Neural progenitor cell (in vitro differentiated cells): ENCODE data around the gene COPS9. TPM values are rescaled to one million over a fixed set of nuclear protein-coding genes. Genes with fewer than 3 reads are reported as not detected.

Source experiments
- DNase-seq: peaks from one replicate; pipeline ENCODE4 v3.0.0-alpha.2; 2016; ENCODE audit warnings: low spot score
- H2AFZ ChIP-seq: fragments of 200-600 bp; sonication (generic); replicated peaks from 2 replicates; pipeline ENCODE4 v1.6.1; 2016; ENCODE audit warnings: antibody characterized with exemption
- H3F3A ChIP-seq: fragments of 200-600 bp; sonication (generic); 2 replicates; pipeline ENCODE4 v1.6.1; 2016; ENCODE audit warnings: antibody characterized with exemption, low read depth
- H3K27ac ChIP-seq: fragments of 200-600 bp; sonication (generic); 2 replicates; pipeline ENCODE4 v1.5.1; 2016; ENCODE audit warnings: mild to moderate bottlenecking
- H3K27me3 ChIP-seq: fragments of 200-600 bp; sonication (generic); 2 replicates; pipeline ENCODE4 v1.6.1; 2016; ENCODE audit warnings: mild to moderate bottlenecking, moderate library complexity
- H3K36me3 ChIP-seq: fragments of 200-600 bp; sonication (generic); 2 replicates; pipeline ENCODE4 v1.5.1; 2016
- H3K4me1 ChIP-seq: fragments of 200-600 bp; sonication (generic); 2 replicates; pipeline ENCODE4 v1.6.1; 2016; ENCODE audit warnings: mixed run types
- H3K4me2 ChIP-seq: fragments of 200-600 bp; sonication (generic); 2 replicates; pipeline ENCODE4 v1.6.1; 2016
- H3K4me3 ChIP-seq: fragments of 200-600 bp; sonication (generic); 2 replicates; pipeline ENCODE4 v1.5.1; 2016
- H3K79me2 ChIP-seq: fragments of 200-600 bp; sonication (generic); 2 replicates; pipeline ENCODE4 v1.6.1; 2016; ENCODE audit warnings: low read depth
- H3K9ac ChIP-seq: fragments of 200-600 bp; sonication (generic); 2 replicates; pipeline ENCODE4 v1.6.1; 2016
- H3K9me3 ChIP-seq: fragments of 200-600 bp; sonication (generic); 2 replicates; pipeline ENCODE4 v1.5.1; 2016; ENCODE audit warnings: low read depth
- H4K20me1 ChIP-seq: fragments of 200-600 bp; sonication (generic); 2 replicates; pipeline ENCODE4 v1.6.1; 2016; ENCODE audit warnings: low read depth
- H3K27ac Mint-ChIP-seq: 3 replicates; pipeline ENCODE4 v1.8.0; 2021; ENCODE audit warnings: mixed read lengths
- H3K27me3 Mint-ChIP-seq: 2 replicates; pipeline ENCODE4 v1.8.0; 2022; ENCODE audit warnings: low read depth, mild to moderate bottlenecking, inconsistent platforms, moderate library complexity, mixed read lengths; ENCODE audit not compliant: insufficient read depth
- H3K36me3 Mint-ChIP-seq: 3 replicates; pipeline ENCODE4 v1.8.0; 2021; ENCODE audit warnings: mixed read lengths
- H3K4me1 Mint-ChIP-seq: 3 replicates; pipeline ENCODE4 v1.8.0; 2021; ENCODE audit warnings: mixed read lengths
- H3K4me3 Mint-ChIP-seq: 3 replicates; pipeline ENCODE4 v1.8.0; 2021; ENCODE audit warnings: mild to moderate bottlenecking, moderate library complexity, mixed read lengths
- H3K9me3 Mint-ChIP-seq: 3 replicates; pipeline ENCODE4 v1.8.0; 2020; ENCODE audit warnings: mixed read lengths
- CTCF ChIP-seq: fragments of 200-600 bp; sonication (generic); IDR thresholded peaks from 2 replicates; pipeline ENCODE4 v1.5.1; 2017; ENCODE audit warnings: antibody characterized with exemption, mild to moderate bottlenecking
- EZH2 ChIP-seq: fragments of 200-600 bp; sonication (generic); IDR thresholded peaks from 2 replicates; pipeline ENCODE4 v1.6.1; 2017; ENCODE audit warnings: antibody characterized with exemption, mild to moderate bottlenecking, moderate library complexity
- EZH2phosphoT487 ChIP-seq: fragments of 200-600 bp; sonication (generic); IDR thresholded peaks from 2 replicates; pipeline ENCODE4 v1.6.1; 2017; ENCODE audit warnings: antibody characterized with exemption
- total RNA-seq: library from RNA; depleted of rRNA; stranded (reverse); fragments of >200 nt; gene quantifications from 2 replicates; pipeline ENCODE4 v1.2.3, GENCODE V29; 2015; ENCODE audit warnings: low replicate concordance

Gene COPS9
- total RNA-seq, 1 donor from 2014 or later: 83.9 TPM

GRCh38 chr2:240131296-240131695, 4.8 kb downstream of the COPS9 start:
- H3K27ac Mint-ChIP-seq: no peak overlapping the region
- H3K27me3 ChIP-seq: peaks cover under 1% of the 10 kb centered on the region
- no peaks in the 10 kb centered on the region for H3K9me3 ChIP-seq
- no peaks in the 10 kb centered on the region for H3K9me3 Mint-ChIP-seq
- H3K36me3 Mint-ChIP-seq: peaks cover 23% of the 10 kb centered on the region
- H3K4me3 Mint-ChIP-seq: no peak overlapping the region
- H3K4me3 ChIP-seq: no peak overlapping the region
- peaks cover 9% of the 10 kb centered on the region for H3K4me1 Mint-ChIP-seq
- peaks cover 4% of the 10 kb centered on the region for H3K27me3 Mint-ChIP-seq
- H2AFZ ChIP-seq: no peak overlapping the region
- H3K79me2 ChIP-seq: peaks cover 26% of the 10 kb centered on the region
- no peak for DNase-seq
- H3F3A ChIP-seq: no peaks in the 10 kb centered on the region
- no peaks in the 10 kb centered on the region for H3K36me3 ChIP-seq
- no peak overlapping the region for H3K4me2 ChIP-seq
- peaks cover 8% of the 10 kb centered on the region for H3K4me1 ChIP-seq
- H3K9ac ChIP-seq: no peak overlapping the region
- peaks cover 18% of the 10 kb centered on the region for H4K20me1 ChIP-seq
- TF ChIP-seq EZH2 (no peak), EZH2phosphoT487 (no peak)
- H3K27ac ChIP-seq: no peak overlapping the region

DNA sequence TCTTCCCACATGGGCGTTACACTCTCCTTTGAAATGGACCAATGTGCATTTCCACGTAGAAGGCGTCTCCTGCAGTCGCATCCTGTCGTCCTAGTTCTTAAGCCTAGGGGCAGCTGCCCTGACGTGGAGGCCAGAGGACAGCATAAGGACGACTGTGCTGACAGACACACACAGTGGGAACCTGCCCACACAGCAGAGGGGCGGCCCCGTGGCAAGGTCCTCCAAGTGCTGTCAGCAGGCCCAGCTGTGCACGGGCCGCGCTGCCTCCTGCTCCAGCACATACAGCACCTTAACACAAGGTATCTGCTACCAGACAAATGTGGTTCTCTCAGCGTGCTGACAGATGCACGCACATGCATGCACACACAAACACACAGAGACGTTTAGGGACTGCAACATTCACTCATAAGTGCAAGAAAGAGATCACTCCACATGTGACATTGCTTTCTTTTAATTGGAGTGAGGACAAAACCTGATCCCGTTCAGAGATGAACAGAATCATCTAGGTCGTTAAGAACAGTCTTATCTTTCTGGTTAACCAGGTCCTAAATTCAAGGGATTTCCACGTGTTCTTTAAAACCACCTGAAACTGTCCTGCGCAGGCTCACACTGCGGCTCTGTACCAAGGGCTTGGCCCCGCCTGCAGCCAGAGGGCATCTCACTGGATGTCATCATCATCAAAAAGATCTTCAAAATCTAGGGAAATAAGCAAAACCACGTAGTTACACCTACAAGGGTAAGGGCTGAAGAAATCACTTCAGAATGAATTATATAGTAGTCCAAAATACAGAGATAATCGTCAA, 5.5 kb downstream of the COPS9 start:
- no peaks in the 10 kb centered on the region for H3K9me3 ChIP-seq
- Mint-ChIP-seq H3K4me3 (no peak overlapping the region), H3K27ac (no peak overlapping the region), H3K4me1 (peaks cover 8% of the 10 kb centered on the region), H3K9me3 (no peaks in the 10 kb centered on the region), H3K36me3 (peaks cover 26% of the 10 kb centered on the region), H3K27me3 (peaks cover 5% of the 10 kb centered on the region)
- H3K27me3 ChIP-seq: no peaks in the 10 kb centered on the region
- no peak for DNase-seq
- TF ChIP-seq CTCF (no peak), EZH2 (no peak), EZH2phosphoT487 (no peak)
- no peak overlapping the region for H3K9ac ChIP-seq
- no peaks in the 10 kb centered on the region for H3F3A ChIP-seq
- H3K27ac ChIP-seq: no peak overlapping the region
- no peaks in the 10 kb centered on the region for H3K36me3 ChIP-seq
- H4K20me1 ChIP-seq: peaks cover 16% of the 10 kb centered on the region
- H3K79me2 ChIP-seq: peaks cover 22% of the 10 kb centered on the region
- H3K4me1 ChIP-seq: peaks cover 8% of the 10 kb centered on the region
- H3K4me2 ChIP-seq: no peak overlapping the region
- H2AFZ ChIP-seq: no peak overlapping the region
- no peak overlapping the region for H3K4me3 ChIP-seq

DNA sequence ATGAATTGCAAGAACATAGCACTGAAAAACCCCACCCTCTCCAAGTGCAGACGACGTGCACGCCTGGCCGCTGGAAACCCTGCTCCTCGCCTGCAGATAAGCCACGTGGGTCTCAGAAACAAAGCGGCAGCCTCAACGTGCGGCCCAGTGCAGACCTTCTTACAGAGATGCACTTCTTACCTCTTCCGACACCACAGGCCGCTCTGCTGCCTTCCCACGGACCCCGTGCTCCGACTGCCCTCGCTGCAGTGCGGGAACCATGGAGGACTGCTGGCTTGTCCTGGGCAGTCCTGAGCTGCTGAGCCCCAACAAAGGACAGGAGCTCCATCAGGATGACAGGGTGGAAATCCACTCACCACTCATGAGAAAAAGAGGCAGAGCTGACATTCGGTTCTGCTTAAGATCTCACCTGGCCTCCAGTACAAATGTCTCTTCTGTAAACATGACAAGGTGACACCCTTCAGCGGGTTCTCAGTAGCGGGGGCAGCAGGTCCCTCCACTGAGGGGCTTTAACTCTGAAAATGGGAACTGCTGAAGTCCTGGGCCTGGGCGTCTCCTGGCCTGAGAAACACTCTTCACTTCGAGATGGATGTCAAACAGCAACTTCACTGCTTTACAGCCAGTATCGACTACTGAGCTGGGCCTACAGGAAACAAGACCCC, 6.2 kb downstream of the COPS9 start:
- H3K4me3 ChIP-seq: no peak overlapping the region
- Mint-ChIP-seq H3K4me3 (no peak overlapping the region), H3K36me3 (peaks cover 28% of the 10 kb centered on the region), H3K27me3 (peaks cover 5% of the 10 kb centered on the region), H3K4me1 (peaks cover under 1% of the 10 kb centered on the region), H3K9me3 (no peaks in the 10 kb centered on the region), H3K27ac (no peak overlapping the region)
- no peak overlapping the region for H3K27ac ChIP-seq
- H2AFZ ChIP-seq: no peak overlapping the region
- DNase-seq: no peak
- H3K27me3 ChIP-seq: no peaks in the 10 kb centered on the region
- no peaks in the 10 kb centered on the region for H3F3A ChIP-seq
- no peaks in the 10 kb centered on the region for H3K36me3 ChIP-seq
- H3K9me3 ChIP-seq: no peaks in the 10 kb centered on the region
- no peak for TF ChIP-seq EZH2
- no peak for TF ChIP-seq CTCF
- no peak for TF ChIP-seq EZH2phosphoT487
- no peak overlapping the region for H3K4me2 ChIP-seq
- H3K9ac ChIP-seq: no peak overlapping the region
- peaks cover 9% of the 10 kb centered on the region for H4K20me1 ChIP-seq
- peaks cover 14% of the 10 kb centered on the region for H3K79me2 ChIP-seq
- H3K4me1 ChIP-seq: peaks cover 2% of the 10 kb centered on the region

DNA sequence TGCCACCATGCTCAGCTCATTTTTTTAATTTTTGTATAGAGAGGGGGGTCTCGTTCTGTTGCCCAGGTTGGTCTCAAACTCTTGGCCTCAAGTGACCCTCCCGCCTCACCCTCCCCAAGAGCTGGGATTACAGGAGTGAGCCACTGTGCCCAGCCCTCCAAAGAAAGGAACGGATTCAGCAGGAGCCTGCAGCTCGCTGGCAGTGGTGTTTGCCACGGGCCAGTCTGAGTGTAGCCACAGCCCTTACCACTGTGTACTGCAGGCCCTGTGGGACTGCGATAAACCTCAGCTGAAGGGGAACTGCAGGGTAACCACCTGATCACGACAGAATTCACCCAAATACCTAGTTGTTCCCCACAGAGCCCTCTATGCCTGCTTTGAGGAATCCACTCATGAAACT, 6.8 kb downstream of the COPS9 start:
- H3K9ac ChIP-seq: no peak overlapping the region
- peaks cover 4% of the 10 kb centered on the region for H4K20me1 ChIP-seq
- no peak overlapping the region for H2AFZ ChIP-seq
- H3K36me3 ChIP-seq: no peaks in the 10 kb centered on the region
- H3K4me3 ChIP-seq: no peak overlapping the region
- H3F3A ChIP-seq: no peaks in the 10 kb centered on the region
- Mint-ChIP-seq H3K4me3 (no peak overlapping the region), H3K27ac (no peak overlapping the region), H3K4me1 (no peaks in the 10 kb centered on the region), H3K9me3 (no peaks in the 10 kb centered on the region), H3K27me3 (peaks cover 5% of the 10 kb centered on the region), H3K36me3 (peaks cover 28% of the 10 kb centered on the region)
- H3K27ac ChIP-seq: no peak overlapping the region
- DNase-seq: no peak
- no peaks in the 10 kb centered on the region for H3K27me3 ChIP-seq
- no peak overlapping the region for H3K4me2 ChIP-seq
- H3K79me2 ChIP-seq: peaks cover 9% of the 10 kb centered on the region
- TF ChIP-seq CTCF (no peak), EZH2phosphoT487 (no peak), EZH2 (no peak)
- no peaks in the 10 kb centered on the region for H3K9me3 ChIP-seq
- H3K4me1 ChIP-seq: no peaks in the 10 kb centered on the region
